ENCODE data around the gene PTGDS.

Gene PTGDS

GRCh38 chr9:136955202-136955942 is 21.9 kb upstream of the PTGDS start:
- no peaks in the 10 kb centered on the region for H3K36me3 ChIP-seq (ENCODE audit: control insufficient read depth, insufficient read depth, low read length)
- peaks cover 1% of the 10 kb centered on the region; the same call in 1 of the 2 replicates for H3K27me3 ChIP-seq (replicated peaks; ENCODE audit: control insufficient read depth, insufficient read depth, low read length)
- TF ChIP-seq CTCF (IDR thresholded peaks at IDR 0.05; ENCODE audit: insufficient read depth, low read length, poor library complexity, severe bottlenecking): no peak
- no peak for DNase-seq (ENCODE audit: extremely low read depth, insufficient read length)
- no peak overlapping the region for H3K4me3 ChIP-seq (replicated peaks; ENCODE audit: low read depth, low read length)

GRCh38 chr9:136955943-136956335 is 21.4 kb upstream of the PTGDS start:
- DNase-seq (ENCODE audit: extremely low read depth, insufficient read length): no peak
- Histone ChIP-seq H3K4me3 (replicated peaks; ENCODE audit: low read depth, low read length) (no peak overlapping the region), H3K36me3 (ENCODE audit: control insufficient read depth, insufficient read depth, low read length) (no peaks in the 10 kb centered on the region), H3K27me3 (replicated peaks; ENCODE audit: control insufficient read depth, insufficient read depth, low read length) (peaks cover 1% of the 10 kb centered on the region; the same call in 1 of the 2 replicates)
- TF ChIP-seq CTCF (IDR thresholded peaks at IDR 0.05; ENCODE audit: insufficient read depth, low read length, poor library complexity, severe bottlenecking): no peak

- Histone ChIP-seq H3K27me3 (replicated peaks; ENCODE audit: control insufficient read depth, insufficient read depth, low read length) (peaks cover 1% of the 10 kb centered on the region; the same call in 1 of the 2 replicates), H3K36me3 (ENCODE audit: control insufficient read depth, insufficient read depth, low read length) (no peaks in the 10 kb centered on the region), H3K4me3 (replicated peaks; ENCODE audit: low read depth, low read length) (no peak overlapping the region)
- no peak for DNase-seq (ENCODE audit: extremely low read depth, insufficient read length)
- TF ChIP-seq CTCF (IDR thresholded peaks at IDR 0.05; ENCODE audit: insufficient read depth, low read length, poor library complexity, severe bottlenecking): no peak
Measured at GRCh38 chr9:136956604-136957003, 20.7 kb upstream of the PTGDS start.

- no peak for DNase-seq (ENCODE audit: extremely low read depth, insufficient read length)
- TF ChIP-seq CTCF (IDR thresholded peaks at IDR 0.05; ENCODE audit: insufficient read depth, low read length, poor library complexity, severe bottlenecking): no peak
- no peaks in the 10 kb centered on the region for H3K36me3 ChIP-seq (ENCODE audit: control insufficient read depth, insufficient read depth, low read length)
- no peak overlapping the region for H3K4me3 ChIP-seq (replicated peaks; ENCODE audit: low read depth, low read length)
- peaks cover 1% of the 10 kb centered on the region; the same call in 1 of the 2 replicates for H3K27me3 ChIP-seq (replicated peaks; ENCODE audit: control insufficient read depth, insufficient read depth, low read length)
Measured at GRCh38 chr9:136957461-136957860, 19.8 kb upstream of the PTGDS start.

- no peak overlapping the region for H3K4me3 ChIP-seq (replicated peaks; ENCODE audit: low read depth, low read length)
- TF ChIP-seq CTCF (IDR thresholded peaks at IDR 0.05; ENCODE audit: insufficient read depth, low read length, poor library complexity, severe bottlenecking): no peak
- peaks cover 1% of the 10 kb centered on the region; the same call in 1 of the 2 replicates for H3K27me3 ChIP-seq (replicated peaks; ENCODE audit: control insufficient read depth, insufficient read depth, low read length)
- no peak for DNase-seq (ENCODE audit: extremely low read depth, insufficient read length)
- no peaks in the 10 kb centered on the region for H3K36me3 ChIP-seq (ENCODE audit: control insufficient read depth, insufficient read depth, low read length)
Measured at GRCh38 chr9:136957901-136958300, 19.4 kb upstream of the PTGDS start.

Data from GM06990 (cell line).